Measurements from ENCODE around the gene KCNK3.

The KCNK3 gene

DNA sequence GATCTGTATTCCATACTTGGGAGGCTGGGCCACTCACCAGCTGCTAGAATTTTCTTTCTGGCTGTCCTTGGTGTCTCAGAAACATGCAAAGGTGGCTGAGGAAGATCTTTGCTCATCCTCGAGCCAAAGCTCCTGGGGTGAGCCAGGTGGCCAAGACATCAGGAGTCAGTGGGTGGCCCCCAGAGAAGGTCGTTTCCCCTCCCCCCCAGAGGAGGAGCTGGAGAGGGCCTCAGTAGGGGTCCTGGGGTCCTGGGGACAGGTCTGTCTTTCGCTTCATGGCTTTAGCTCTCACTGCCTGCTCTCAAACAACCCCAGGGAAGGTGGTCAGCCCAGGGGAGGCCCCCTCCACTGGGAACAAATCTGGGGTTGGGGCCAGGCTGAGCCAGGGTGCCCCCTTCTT is 13.6 kb downstream of the KCNK3 start:
- Histone ChIP-seq H3K27me3 (ENCODE audit: low read depth, low read length) (0 out of 2 replicates have a peak, but pooled peaks cover 2% of the 10 kb centered on the region), H3K9me3 (ENCODE audit: insufficient read depth, low read length) (no peaks in the 10 kb centered on the region), H3K4me1 (ENCODE audit: low read length) (no peaks in the 10 kb centered on the region), H3K36me3 (replicated peaks; ENCODE audit: low read depth, low read length) (no peaks in the 10 kb centered on the region), H2AFZ (ENCODE audit: low read depth, low read length) (no peak overlapping the region), H3K4me3 (ENCODE audit: low read length) (no peak overlapping the region), H3K9ac (ENCODE audit: low read length) (no peak overlapping the region), H3K4me2 (ENCODE audit: low read length) (no peak overlapping the region), H3K79me2 (ENCODE audit: low read length) (no peaks in the 10 kb centered on the region), H3K27ac (ENCODE audit: low read length) (no peak overlapping the region), H4K20me1 (ENCODE audit: insufficient read depth, low read length) (no peaks in the 10 kb centered on the region)
- TF ChIP-seq, protein P1, sequence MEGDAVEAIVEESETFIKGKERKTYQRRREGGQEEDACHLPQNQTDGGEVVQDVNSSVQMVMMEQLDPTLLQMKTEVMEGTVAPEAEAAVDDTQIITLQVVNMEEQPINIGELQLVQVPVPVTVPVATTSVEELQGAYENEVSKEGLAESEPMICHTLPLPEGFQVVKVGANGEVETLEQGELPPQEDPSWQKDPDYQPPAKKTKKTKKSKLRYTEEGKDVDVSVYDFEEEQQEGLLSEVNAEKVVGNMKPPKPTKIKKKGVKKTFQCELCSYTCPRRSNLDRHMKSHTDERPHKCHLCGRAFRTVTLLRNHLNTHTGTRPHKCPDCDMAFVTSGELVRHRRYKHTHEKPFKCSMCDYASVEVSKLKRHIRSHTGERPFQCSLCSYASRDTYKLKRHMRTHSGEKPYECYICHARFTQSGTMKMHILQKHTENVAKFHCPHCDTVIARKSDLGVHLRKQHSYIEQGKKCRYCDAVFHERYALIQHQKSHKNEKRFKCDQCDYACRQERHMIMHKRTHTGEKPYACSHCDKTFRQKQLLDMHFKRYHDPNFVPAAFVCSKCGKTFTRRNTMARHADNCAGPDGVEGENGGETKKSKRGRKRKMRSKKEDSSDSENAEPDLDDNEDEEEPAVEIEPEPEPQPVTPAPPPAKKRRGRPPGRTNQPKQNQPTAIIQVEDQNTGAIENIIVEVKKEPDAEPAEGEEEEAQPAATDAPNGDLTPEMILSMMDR (IDR thresholded peaks at IDR 0.05; ENCODE audit: low read depth, low read length) = no peak
- TF ChIP-seq EZH2phosphoT487 (IDR thresholded peaks at IDR 0.05; ENCODE audit: low read depth) = no peak

DNA sequence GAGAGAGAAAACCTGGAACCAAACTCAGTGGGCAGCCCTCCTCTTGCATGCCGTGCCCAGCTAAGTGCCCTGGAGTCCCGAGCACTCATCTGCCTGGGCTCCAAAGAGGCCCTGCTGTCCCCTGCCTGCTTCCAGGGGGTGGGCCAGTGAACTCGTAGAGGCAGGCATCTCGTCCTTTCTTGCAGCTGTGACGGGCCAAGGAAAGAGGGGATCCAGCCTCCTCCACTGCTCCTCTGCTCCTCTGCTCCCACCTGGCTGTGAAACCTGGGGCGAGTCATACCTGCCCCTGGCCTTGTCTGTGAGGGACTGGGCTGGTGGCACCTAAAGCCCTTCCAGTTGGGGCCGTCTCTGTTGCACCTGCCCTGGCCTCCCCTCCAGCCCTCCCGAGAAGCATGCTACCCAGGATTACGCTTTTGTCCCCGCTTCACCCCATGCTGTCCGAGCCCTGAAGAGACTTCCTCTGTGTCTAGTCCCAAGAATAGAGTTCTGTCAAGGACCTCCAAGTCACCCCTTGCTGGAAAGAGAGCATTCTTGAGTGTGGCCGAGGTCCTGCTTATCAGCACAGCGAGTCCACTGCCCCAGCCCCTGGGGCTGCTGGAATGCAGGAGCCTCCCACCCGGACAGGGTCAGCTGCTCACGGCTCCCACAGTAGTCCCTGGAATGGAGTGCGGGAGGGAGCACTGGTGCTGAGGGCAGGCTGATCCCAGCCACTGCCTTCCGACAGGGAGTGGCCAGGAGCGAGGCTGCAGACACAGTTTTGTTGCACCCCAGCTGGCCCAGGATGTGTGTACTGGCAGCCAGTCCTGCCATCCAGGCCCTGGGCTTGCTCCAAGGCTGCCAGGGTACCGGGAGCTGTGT is 14.3 kb downstream of the KCNK3 start:
- no peak for TF ChIP-seq EZH2phosphoT487 (IDR thresholded peaks at IDR 0.05; ENCODE audit: low read depth)
- TF ChIP-seq, protein P1 (IDR thresholded peaks at IDR 0.05; ENCODE audit: low read depth, low read length) = no peak
- H3K4me1 ChIP-seq (ENCODE audit: low read length) = no peaks in the 10 kb centered on the region
- H2AFZ ChIP-seq (ENCODE audit: low read depth, low read length) = no peak overlapping the region
- no peak overlapping the region for H3K9ac ChIP-seq (ENCODE audit: low read length)
- H3K79me2 ChIP-seq (ENCODE audit: low read length) = no peaks in the 10 kb centered on the region
- H4K20me1 ChIP-seq (ENCODE audit: insufficient read depth, low read length) = no peaks in the 10 kb centered on the region
- H3K4me3 ChIP-seq (ENCODE audit: low read length) = no peak overlapping the region
- H3K4me2 ChIP-seq (ENCODE audit: low read length) = no peak overlapping the region
- H3K27me3 ChIP-seq (ENCODE audit: low read depth, low read length) = 0 out of 2 replicates have a peak, but pooled peaks cover 5% of the 10 kb centered on the region
- H3K36me3 ChIP-seq (replicated peaks; ENCODE audit: low read depth, low read length) = no peaks in the 10 kb centered on the region
- H3K9me3 ChIP-seq (ENCODE audit: insufficient read depth, low read length) = no peaks in the 10 kb centered on the region
- no peak overlapping the region for H3K27ac ChIP-seq (ENCODE audit: low read length)

DNA sequence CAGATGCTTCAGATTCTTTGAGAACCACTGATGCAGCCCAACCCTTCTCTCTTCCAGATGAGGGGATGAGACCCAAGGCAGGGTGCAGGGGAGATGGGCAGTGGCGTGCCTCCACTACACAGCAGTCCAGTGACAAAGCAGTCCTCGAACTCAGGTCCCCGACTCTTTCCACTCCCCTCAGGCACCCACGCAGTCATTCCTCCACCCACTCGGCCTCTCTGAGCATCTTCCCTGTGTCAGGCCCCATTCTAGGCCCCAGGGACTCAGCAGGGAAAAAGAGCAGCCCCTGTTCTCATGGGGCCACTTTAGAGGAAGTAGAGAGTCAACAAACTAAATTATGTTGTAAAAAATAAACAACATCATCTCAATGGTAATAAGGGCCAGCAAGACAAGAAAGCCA is 15.2 kb downstream of the KCNK3 start:
- H3K9ac ChIP-seq (ENCODE audit: low read length) = no peak overlapping the region
- TF ChIP-seq, protein P1 (IDR thresholded peaks at IDR 0.05; ENCODE audit: low read depth, low read length) = no peak
- TF ChIP-seq EZH2phosphoT487 (IDR thresholded peaks at IDR 0.05; ENCODE audit: low read depth) = no peak
- no peak overlapping the region for H3K4me2 ChIP-seq (ENCODE audit: low read length)
- no peak overlapping the region for H3K27ac ChIP-seq (ENCODE audit: low read length)
- no peaks in the 10 kb centered on the region for H3K9me3 ChIP-seq (ENCODE audit: insufficient read depth, low read length)
- no peaks in the 10 kb centered on the region for H3K36me3 ChIP-seq (replicated peaks; ENCODE audit: low read depth, low read length)
- H3K4me1 ChIP-seq (ENCODE audit: low read length) = no peaks in the 10 kb centered on the region
- H2AFZ ChIP-seq (ENCODE audit: low read depth, low read length) = no peak overlapping the region
- H4K20me1 ChIP-seq (ENCODE audit: insufficient read depth, low read length) = no peaks in the 10 kb centered on the region
- H3K4me3 ChIP-seq (ENCODE audit: low read length) = no peak overlapping the region
- no peaks in the 10 kb centered on the region for H3K79me2 ChIP-seq (ENCODE audit: low read length)
- 0 out of 2 replicates have a peak, but pooled peaks cover 5% of the 10 kb centered on the region for H3K27me3 ChIP-seq (ENCODE audit: low read depth, low read length)

- no peak overlapping the region for H3K27ac ChIP-seq (ENCODE audit: low read length)
- no peaks in the 10 kb centered on the region for H3K9me3 ChIP-seq (ENCODE audit: insufficient read depth, low read length)
- no peaks in the 10 kb centered on the region for H3K79me2 ChIP-seq (ENCODE audit: low read length)
- H3K4me2 ChIP-seq (ENCODE audit: low read length) = no peak overlapping the region
- H3K27me3 ChIP-seq (ENCODE audit: low read depth, low read length) = 0 out of 2 replicates have a peak, but pooled peaks cover 5% of the 10 kb centered on the region
- H3K36me3 ChIP-seq (replicated peaks; ENCODE audit: low read depth, low read length) = no peaks in the 10 kb centered on the region
- no peak overlapping the region for H3K9ac ChIP-seq (ENCODE audit: low read length)
- H3K4me3 ChIP-seq (ENCODE audit: low read length) = no peak overlapping the region
- TF ChIP-seq, protein P1 (IDR thresholded peaks at IDR 0.05; ENCODE audit: low read depth, low read length) = no peak
- TF ChIP-seq EZH2phosphoT487 (IDR thresholded peaks at IDR 0.05; ENCODE audit: low read depth) = no peak
- H3K4me1 ChIP-seq (ENCODE audit: low read length) = no peaks in the 10 kb centered on the region
- no peaks in the 10 kb centered on the region for H4K20me1 ChIP-seq (ENCODE audit: insufficient read depth, low read length)
- no peak overlapping the region for H2AFZ ChIP-seq (ENCODE audit: low read depth, low read length)
Observed at GRCh38 chr2:26708457-26708856, 15.9 kb downstream of the KCNK3 start.

All from OCI-LY3 (cell line).